IPS-18c (cell line): ENCODE results near the gene IRX5.

Experiments used
- H3K4me3 ChIP-seq: 2 replicates; pipeline ENCODE4 v1.7.0; 2013; ENCODE audit warnings: low read depth, mild to moderate bottlenecking, low read length, moderate library complexity; ENCODE audit not compliant: insufficient read depth
- H3K9me3 ChIP-seq: one replicate; pipeline ENCODE4 v1.6.1; 2013; ENCODE audit warnings: mild to moderate bottlenecking, low read length, moderate library complexity; ENCODE audit not compliant: control insufficient read depth, insufficient read depth

IRX5 gene

GRCh38 chr16:54968011-54968410, 37.3 kb downstream of the IRX5 start:
- Histone ChIP-seq H3K4me3 (no peak overlapping the region), H3K9me3 (peaks cover 5% of the 10 kb centered on the region)

GRCh38 chr16:54968784-54969183, 38.1 kb downstream of the IRX5 start:
- no peak overlapping the region for H3K4me3 ChIP-seq

GRCh38 chr16:54970016-54970415, 39.4 kb downstream of the IRX5 start:
- peaks cover 2% of the 10 kb centered on the region for H3K9me3 ChIP-seq

More at GRCh38 chr16:54968784-54969183, 38.1 kb downstream of the IRX5 start:
- peaks cover 5% of the 10 kb centered on the region for H3K9me3 ChIP-seq

GRCh38 chr16:54974367-54974766, 43.7 kb downstream of the IRX5 start:
- no peak overlapping the region for H3K4me3 ChIP-seq
- H3K9me3 ChIP-seq, result peaks cover 2% of the 10 kb centered on the region

More at GRCh38 chr16:54970016-54970415, 39.4 kb downstream of the IRX5 start:
- H3K4me3 ChIP-seq, result no peak overlapping the region

- H3K9me3 ChIP-seq, result no peaks in the 10 kb centered on the region
- H3K4me3 ChIP-seq, result no peak overlapping the region
Measured at GRCh38 chr16:54976651-54977200, 46.1 kb downstream of the IRX5 start.

- Histone ChIP-seq H3K9me3 (no peaks in the 10 kb centered on the region), H3K4me3 (no peak overlapping the region)
Measured at GRCh38 chr16:54977211-54977610, 46.5 kb downstream of the IRX5 start.

GRCh38 chr16:54980821-54981220, 50.2 kb downstream of the IRX5 start:
- Histone ChIP-seq H3K9me3 (no peaks in the 10 kb centered on the region), H3K4me3 (no peak overlapping the region)
